ENCODE measurements around the gene HPCAL1.
A peak's percentile ranks its signal among the peaks of the same experiment; 100 is the strongest.
"Not testable (repeated sequence)": the region's sequence is repeated elsewhere in the genome, so short reads cannot be mapped to it uniquely, and the experiment has no call there.

HPCAL1 gene

DNA sequence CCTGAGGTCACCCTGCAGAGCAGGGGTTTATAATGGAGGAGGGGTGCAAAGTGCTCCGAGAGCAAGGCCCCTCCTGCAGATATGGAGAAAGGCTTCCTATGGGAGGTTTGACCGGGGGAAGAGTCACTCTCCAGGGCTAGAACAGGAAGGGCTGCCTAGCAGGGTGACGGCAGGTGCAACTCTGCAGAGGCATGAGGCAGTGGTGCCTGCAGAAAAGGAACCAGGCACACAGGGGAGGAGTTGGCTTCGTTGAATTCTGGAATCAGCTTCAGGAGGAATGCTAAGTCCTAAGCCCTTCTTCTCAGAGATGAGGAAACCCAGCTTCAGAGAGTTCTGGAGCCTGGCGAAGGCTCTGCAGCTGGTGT, 17.5 kb upstream of the HPCAL1 start:
- no peak for DNase-seq (ENCODE audit: low spot score)

GRCh38 chr2:10285556-10286198, 17.0 kb upstream of the HPCAL1 start:
- no peak for DNase-seq (ENCODE audit: low spot score)

- DNase-seq (ENCODE audit: low spot score), result no peak
Measured at GRCh38 chr2:10286216-10287037, 16.3 kb upstream of the HPCAL1 start.

GRCh38 chr2:10287761-10288160, 14.9 kb upstream of the HPCAL1 start:
- no peak for DNase-seq (ENCODE audit: low spot score)

GRCh38 chr2:10288606-10289005, 14.1 kb upstream of the HPCAL1 start:
- DNase-seq (ENCODE audit: low spot score), result no peak

DNA sequence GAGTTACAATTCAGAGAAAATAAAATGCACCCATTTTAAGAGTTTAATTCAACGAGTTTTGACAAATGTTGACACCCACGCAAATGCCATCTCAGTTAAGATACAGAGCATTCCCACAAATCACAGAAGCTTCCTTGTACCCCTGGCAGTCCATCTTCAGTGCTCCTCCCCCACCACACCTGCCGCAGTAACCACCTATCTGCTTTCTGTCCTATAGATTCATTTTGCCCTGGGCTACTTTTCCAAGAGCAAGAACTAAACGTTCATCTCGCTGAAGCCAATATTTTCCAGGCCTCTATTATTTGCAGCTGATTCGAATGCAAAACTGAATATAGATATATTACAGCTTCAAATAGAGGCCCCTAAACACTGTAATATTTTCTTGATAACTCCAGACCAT, 13.4 kb upstream of the HPCAL1 start:
- DNase-seq (ENCODE audit: low spot score), result no peak

GRCh38 chr2:10289891-10290290, 12.8 kb upstream of the HPCAL1 start:
- no peak for DNase-seq (ENCODE audit: low spot score)

DNA sequence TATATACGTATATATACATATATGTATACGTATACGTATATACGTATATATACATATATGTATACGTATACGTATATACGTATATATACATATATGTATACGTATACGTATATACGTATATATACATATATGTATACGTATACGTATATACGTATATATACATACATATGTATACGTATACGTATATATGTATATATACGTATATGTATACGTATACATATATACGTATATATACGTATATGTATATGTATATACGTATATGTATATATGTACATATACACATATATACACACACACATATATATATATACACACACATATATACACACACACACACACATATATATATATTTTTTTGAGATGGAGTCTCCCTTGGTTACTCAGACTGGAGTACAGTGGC, 11.3 kb upstream of the HPCAL1 start:
- DNase-seq (ENCODE audit: low spot score), result not testable (repeated sequence)

- DNase-seq (ENCODE audit: low spot score), result no peak
Measured at GRCh38 chr2:10292033-10292432, 10.7 kb upstream of the HPCAL1 start.

- no peak for DNase-seq (ENCODE audit: low spot score)
Measured at GRCh38 chr2:10293603-10294002, 9.1 kb upstream of the HPCAL1 start.

DNA sequence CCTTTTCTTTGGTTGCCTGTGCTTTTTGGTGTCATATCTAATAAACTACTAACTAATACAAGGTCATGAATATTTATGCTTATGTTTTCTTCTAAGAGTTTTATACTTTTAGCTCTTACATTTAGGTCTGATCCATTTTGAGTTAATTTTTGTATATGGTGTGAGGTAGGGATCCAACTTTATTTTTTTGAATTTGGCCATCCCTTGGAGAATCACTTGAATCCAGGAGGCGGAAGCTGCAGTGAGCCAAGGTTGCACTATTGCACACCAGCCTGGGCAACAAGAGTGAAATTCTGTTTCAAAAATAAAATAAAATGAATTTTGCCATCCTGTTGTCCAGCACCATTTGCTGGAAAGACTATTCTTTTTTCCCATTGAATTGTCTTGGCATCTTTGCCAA, 8.6 kb upstream of the HPCAL1 start:
- no peak for DNase-seq (ENCODE audit: low spot score)

DNA sequence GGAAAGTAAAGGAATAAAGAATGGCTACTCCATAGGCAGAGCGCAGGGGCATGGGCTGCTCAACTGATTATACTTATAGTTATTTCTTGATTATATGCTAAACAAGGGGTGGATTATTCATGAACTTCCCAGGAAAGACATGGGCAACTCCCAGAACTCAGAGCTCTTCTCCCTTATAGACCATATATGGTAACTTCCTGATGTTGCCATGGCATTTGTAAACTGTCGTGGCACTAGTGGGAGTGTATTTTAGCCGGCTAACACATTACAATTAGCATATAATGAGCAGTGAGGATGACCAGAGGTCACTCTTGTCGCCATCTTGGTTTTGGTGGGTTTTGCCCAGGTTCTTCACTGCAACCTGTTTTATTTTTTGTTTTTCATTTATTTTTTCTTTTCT, 7.1 kb upstream of the HPCAL1 start:
- not testable (repeated sequence) for DNase-seq (ENCODE audit: low spot score)

DNA sequence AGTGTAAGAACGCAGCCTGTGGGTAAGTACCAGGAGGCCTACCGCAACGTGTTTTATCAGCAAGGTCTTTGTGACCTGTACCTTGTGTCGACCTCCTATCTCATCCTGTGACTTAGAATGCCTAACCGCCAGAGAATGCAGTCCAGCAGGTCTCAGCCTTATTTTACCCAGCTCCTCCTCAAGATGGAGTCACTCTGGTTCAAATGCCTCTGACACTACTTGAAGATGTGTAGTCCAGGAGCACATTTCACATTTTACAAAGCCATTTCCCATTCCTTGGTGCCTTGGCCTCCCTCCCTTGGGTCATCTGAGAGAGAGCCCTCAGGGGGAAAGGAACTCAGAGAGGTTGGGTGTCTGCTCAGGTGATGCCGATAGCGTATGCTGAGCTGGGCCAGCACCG, 6.6 kb upstream of the HPCAL1 start:
- DNase-seq (ENCODE audit: low spot score), result no peak

- DNase-seq (ENCODE audit: low spot score), result no peak
Measured at GRCh38 chr2:10297191-10297830, 5.4 kb upstream of the HPCAL1 start.

- DNase-seq (ENCODE audit: low spot score), result no peak
Measured at GRCh38 chr2:10297959-10298531, 4.7 kb upstream of the HPCAL1 start.

DNA sequence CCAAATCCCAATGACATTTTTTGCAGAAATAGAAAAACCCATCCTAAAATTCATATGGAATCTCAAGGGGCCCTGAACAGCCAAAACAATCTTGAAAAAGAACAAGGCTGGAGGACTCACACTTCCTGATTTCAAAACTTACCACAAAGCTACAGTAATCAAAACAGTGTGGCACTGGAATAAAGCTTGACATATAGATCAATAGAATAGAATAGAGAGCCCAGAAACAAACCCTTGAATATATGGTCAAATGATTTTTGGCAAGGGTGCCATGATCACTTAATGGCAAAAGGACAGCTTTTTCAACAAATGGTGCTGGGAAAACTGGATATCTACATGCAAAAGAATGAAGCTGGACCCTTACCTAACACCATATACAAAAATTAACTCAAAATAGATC, 3.9 kb upstream of the HPCAL1 start:
- not testable (repeated sequence) for DNase-seq (ENCODE audit: low spot score)

DNA sequence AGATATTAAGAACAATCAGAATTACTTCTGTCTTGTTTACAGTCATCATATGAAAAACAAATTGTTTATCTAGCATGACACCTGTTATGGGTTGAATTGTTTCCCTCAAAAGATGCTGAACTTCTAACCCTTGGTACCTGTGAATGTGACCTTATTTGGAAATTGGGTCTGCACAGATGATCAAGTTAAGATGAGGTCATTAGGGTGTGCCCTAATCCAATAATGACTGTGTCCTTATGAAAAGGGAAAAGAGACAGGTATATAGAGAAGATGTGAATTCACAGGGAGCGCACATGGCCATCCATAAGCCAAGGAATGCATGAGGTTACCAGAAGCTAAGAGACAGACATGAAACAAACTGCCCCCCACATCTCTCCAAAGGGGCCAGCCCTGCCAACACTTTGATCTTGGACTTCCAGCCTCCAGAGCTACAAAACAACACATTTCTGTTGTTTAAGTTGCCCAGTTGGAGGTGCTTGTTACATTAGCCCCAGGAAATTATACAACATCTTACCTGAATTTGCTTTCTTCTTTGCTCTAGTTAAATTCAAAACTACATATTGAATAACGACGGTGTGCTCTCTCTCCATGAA, 2.3 kb upstream of the HPCAL1 start:
- DNase-seq (ENCODE audit: low spot score), result no peak

- DNase-seq (ENCODE audit: low spot score), result no peak
Measured at GRCh38 chr2:10300997-10301940, 1.4 kb upstream of the HPCAL1 start.

- peak; percentile 28 for DNase-seq (ENCODE audit: low spot score)
Measured at GRCh38 chr2:10301941-10302478, 694 bp upstream of the HPCAL1 start.

DNA sequence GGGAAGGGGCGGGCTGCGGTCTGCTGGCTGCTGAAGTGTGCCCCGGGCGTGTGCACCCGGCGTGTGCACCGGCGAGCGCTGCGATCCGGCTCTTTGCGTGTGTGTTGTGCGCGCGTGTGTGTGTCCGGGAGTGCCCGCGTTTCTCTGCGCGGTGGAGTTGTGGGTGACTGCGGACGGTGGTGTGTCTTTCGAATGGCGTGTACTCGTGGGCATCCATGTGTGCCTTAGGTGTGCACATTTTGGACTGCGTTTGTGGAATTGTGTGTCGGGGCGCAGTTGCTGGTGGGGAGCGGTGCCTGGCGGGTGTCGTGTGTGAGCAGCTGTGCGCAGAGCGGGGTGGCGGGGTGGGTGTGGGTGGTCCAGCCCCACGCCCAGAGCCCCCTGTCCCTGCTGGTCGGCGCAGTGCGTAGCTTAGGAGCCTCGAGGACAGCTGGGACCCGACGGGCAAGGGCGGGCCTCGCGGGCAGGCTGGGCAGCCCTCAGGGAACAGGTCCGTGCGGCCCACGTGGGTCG, 533 bp downstream of the HPCAL1 start:
- peak; percentile 32 for DNase-seq (ENCODE audit: low spot score)
